GM12873 (cell line): Measurements from ENCODE around the gene RNASEH2B.

Experiments used
- TF ChIP-seq, protein P1 (sequence below): IDR thresholded peaks from 2 replicates; pipeline ENCODE4 v1.5.1; 2012; ENCODE audit warnings: low read depth, mild to moderate bottlenecking, moderate library complexity, low read length, control low read depth; ENCODE audit not compliant: insufficient read depth; ENCODE audit errors: missing control alignments

The RNASEH2B gene

DNA sequence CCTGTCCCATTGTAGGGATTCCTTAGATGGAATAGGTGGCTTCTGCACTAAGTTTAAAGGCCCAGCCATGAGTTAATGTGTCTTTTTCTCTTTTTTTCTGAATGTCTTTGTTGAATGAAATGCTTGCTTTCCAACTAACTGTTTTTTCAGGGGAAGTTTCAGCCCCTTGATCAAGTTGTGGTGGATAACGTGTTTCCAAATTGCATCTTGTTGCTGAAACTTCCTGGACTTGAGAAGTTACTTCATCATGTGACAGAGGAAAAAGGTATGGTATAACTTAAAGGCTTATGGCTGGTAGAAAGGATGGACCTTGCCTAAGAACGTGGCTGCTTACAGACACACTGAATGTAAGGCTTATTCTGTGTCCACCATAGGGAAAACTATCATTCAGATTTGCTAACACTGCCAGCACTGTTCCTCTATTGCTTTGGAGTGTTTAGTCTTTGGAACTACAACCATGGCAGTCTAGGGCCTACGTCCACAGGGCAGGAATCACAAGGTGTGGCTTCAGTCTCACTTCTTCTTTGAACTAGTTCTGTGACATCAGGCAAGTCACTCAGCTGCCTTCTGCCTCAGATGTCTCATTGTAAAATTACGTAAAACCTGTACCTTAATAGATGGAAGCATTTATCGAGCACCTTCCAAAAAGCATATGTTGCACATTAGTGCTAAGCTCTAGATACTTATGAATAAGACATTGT lies 25.3 kb downstream of the RNASEH2B start:
- TF ChIP-seq, protein P1, sequence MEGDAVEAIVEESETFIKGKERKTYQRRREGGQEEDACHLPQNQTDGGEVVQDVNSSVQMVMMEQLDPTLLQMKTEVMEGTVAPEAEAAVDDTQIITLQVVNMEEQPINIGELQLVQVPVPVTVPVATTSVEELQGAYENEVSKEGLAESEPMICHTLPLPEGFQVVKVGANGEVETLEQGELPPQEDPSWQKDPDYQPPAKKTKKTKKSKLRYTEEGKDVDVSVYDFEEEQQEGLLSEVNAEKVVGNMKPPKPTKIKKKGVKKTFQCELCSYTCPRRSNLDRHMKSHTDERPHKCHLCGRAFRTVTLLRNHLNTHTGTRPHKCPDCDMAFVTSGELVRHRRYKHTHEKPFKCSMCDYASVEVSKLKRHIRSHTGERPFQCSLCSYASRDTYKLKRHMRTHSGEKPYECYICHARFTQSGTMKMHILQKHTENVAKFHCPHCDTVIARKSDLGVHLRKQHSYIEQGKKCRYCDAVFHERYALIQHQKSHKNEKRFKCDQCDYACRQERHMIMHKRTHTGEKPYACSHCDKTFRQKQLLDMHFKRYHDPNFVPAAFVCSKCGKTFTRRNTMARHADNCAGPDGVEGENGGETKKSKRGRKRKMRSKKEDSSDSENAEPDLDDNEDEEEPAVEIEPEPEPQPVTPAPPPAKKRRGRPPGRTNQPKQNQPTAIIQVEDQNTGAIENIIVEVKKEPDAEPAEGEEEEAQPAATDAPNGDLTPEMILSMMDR, result no peak

DNA sequence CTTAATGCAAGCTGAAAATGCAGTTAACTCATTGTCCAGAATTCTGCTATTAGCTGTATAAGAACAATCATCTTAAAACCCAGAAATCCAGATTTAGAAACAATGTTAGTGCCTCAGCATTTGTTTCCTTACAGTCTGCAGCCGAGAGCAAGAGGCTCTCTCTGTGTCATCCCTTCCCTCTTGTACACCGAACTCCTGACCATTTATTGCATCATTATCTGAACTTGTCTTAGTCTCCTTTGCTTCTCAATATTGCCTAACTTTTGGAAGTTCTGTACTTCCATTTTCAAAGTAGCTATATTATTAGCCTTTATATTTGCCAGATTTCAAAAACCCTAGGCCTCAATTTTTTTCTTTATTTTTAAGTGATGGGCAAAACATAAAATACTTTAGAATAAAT lies 27.1 kb downstream of the RNASEH2B start:
- TF ChIP-seq, protein P1, result no peak

GRCh38 chr13:50940509-50940908 lies 30.9 kb downstream of the RNASEH2B start:
- TF ChIP-seq, protein P1, result no peak

DNA sequence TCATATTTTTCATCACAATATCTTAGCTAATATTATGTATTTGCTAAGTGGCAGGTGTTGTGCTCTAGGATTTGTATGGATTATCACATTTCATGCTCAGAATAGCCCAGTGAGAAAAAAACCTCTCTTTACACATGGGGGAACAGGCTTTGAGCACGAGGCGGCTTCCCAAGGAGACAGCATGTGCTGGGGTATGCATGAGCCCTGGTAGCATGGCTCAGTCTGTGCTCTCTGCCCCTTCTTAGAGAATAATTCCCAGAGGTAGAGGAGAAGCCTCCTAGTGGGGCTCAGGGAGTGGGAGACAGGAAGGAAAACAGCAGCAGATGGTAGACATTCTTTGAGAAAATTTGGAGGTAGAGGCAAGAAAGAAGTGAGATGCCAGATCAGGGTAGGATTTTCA lies 31.6 kb downstream of the RNASEH2B start:
- TF ChIP-seq, protein P1, result no peak

- TF ChIP-seq, protein P1, result no peak
Measured at GRCh38 chr13:50942630-50943311, 33.2 kb downstream of the RNASEH2B start.

DNA sequence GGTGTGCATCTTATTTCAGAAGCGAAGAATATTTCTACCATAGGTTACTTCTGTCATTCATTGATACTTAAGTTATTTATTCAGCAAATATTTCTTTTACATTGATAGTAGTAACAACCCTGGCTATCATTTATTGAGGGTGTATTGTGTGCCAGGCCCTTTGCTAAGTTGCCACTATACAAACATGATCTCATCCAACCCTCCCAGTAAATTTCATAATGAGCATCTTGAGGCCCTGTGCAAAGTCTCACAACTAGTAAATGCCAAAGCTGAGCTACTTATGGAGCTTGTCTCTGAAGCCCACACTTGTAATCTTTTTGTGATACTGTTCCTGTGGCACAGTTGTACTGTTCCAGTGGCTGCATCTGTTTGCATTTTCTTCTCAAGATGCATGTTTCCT lies 36.1 kb downstream of the RNASEH2B start:
- TF ChIP-seq, protein P1, result no peak

DNA sequence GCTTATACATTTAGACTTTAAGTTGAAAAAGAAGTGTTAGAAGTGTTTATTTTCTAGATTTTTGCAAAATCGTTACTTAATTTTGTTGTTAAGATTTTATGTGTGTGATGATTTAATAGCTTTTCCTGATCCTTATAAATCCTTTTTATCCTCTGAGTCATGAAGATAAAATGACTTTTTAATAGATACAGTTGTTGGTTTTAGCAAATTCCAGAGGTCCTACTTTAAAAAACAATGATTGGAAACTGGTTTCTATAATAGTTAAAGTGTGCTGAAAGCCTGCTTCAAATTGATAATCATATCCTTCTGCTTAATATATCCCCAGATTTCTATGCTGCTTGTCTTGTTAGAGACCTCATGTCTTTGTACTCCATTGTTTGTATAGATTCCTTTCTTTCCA lies 39.0 kb downstream of the RNASEH2B start:
- TF ChIP-seq, protein P1, result no peak
